NCI-H69 (cell line): ENCODE results near the gene PALLD.
A peak's percentile ranks its signal among the peaks of the same experiment; 100 is the strongest.
"Not testable (repeated sequence)": the region's sequence is repeated elsewhere in the genome, so short reads cannot be mapped to it uniquely, and the experiment has no call there.

Experiments used
- DNase-seq: peaks from one replicate; lab custom pipeline; 2025; lab: John Stamatoyannopoulos, UW

The PALLD gene

DNA sequence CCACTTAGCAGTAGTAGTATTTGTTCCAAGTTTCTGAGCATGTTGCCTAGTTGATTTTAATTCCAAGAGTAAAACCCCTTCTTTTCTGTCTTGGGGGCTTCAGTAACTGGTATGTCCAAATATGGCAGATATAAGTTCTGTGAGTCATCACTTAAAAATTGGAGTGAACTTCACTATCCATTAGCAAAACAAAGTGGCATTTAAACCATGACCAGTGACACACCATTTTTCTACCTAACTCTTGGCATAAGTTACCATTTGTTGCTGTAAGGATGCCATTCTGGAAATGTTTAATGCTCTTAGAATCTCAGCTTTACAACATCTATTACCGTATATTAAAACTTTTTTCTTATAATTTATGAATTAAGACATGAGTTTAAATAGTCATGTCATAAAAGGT, 411.2 kb downstream of the PALLD start:
- no peak for DNase-seq

- DNase-seq: no peak
Observed at GRCh38 chr4:168908851-168909273, 412.0 kb downstream of the PALLD start.

DNA sequence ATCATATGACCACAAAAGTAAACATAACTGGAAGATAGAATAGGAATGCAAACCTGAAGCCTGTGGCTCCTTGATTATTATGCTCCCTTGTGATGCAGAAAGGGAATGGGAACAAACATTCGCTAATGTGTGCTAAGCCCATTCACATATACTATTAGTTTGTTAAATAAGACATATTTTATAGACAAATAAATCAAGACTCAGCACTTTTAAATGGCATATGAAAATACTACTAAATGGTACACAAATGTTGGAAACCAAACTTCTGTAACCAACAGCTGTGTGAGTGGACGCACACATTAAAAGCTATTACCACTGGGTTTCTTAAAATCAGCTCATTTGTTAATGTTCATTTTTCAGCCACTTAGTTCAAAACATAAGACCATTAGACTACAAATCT, 417.2 kb downstream of the PALLD start:
- DNase-seq: no peak

GRCh38 chr4:168917138-168917779, 420.4 kb downstream of the PALLD start:
- DNase-seq: peak; percentile 37

DNA sequence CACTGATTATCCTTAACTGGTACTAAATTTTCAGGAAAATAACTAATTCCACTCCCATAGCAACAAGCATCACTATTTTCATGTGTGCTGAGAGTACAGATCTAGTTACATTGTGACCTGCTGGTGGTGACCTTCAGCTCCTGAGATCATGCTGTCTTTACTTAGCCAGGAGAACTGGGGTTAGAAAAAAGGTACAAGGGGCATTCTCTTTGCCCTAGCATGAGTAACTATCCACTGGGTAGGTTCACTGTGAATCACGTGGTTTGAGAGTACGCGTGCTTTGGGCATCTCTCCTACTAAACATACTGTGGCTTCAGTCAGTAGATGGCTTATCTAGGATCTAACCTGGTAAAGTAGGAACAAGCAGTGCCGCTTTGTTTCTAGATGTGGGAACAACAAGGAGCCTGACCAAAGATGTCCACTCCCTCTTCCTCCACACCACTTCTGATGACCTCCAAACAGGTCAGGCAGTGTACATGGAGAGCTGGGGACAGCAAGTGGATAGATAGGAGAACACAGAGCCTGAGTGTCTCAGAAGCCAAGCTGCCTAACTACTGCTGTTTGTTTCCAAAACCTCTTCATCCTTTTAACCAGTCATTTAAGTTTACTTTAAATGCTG, 423.0 kb downstream of the PALLD start:
- DNase-seq: peak; percentile 22

DNA sequence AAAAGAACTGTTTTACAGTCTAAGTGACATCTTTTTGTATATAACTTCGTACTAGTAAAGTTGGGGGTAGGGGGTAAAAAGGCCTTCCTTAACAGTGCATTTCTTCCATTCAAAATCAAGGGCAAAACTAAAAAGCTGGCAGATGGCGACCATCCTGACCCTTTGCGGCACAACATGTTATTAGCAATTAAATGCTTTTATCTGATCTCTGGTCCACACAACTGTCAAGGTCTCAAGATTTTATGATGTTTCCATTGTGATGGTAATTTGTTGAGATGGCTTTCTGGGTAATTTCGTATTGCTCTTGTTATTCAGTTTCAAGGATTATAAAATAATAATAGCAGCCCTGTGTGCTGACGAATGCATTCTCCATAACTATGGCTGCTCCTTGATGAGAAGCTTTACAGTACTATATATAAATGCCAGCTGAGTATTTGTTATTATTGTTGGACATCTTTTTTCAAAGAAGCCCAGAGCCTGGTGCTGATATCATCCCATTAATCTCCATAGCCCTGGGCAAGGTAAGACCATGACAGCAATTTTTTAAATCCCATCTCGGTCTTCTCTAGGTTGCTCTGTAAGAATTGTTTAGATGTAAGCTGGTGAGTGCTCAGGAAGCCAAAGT, 423.7 kb downstream of the PALLD start:
- peak; percentile 82 for DNase-seq

GRCh38 chr4:168923526-168924194, 426.8 kb downstream of the PALLD start:
- DNase-seq: peak; percentile 82

DNA sequence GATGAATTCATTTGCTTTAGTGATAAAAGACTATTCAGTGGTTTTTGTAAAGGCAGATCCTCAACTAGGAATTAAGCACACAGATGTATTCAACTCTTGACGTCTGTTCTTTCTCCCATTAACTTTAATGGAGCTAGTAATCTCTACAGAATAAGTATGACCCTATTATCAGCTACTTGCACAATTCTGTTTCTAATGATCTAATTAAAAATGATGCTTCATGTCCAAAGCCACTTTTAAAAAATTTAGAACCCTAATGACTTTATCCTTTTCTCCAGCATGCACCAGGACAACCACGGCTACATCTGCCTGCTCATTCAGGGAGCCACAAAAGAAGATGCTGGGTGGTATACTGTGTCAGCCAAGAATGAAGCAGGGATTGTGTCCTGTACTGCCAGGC, 427.8 kb downstream of the PALLD start:
- no peak for DNase-seq

GRCh38 chr4:168925789-168926490, 429.1 kb downstream of the PALLD start:
- no peak for DNase-seq

DNA sequence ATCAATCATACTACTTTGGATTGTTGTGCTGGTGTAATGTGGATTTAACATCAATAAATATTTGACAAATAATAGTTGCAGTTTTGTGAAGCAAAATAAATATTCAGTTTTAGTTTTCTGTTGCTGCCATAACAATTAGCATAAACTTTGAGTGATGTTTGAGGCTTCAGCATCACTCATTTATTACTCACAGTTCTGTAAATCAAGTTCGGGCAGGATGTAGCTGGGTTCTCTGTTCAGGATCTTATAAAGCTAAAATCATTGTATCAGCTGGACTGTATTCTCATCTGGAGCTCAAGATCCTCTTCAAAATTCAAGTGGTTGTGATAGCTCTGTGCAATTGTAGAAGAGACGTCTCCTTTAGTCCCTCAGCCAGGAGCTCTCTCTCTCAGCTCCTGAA, 431.5 kb downstream of the PALLD start:
- DNase-seq: no peak

DNA sequence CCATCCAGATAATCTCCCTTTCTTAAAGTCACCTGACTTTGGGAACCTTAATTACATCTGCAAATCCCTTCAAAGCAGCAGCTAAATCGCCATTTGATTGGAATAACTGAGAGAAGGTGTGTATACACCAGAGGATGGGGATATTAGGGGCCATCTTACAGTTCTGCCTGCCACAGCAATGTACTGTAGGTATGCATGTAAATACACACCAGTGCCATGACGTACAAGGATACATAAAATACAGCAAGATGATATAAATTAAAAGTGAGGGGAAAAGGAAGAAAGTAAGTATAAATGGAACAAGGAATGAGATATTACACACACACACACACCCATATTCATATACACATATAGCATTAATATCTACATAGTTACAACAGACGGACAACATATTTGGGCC, 432.0 kb downstream of the PALLD start:
- no peak for DNase-seq

DNA sequence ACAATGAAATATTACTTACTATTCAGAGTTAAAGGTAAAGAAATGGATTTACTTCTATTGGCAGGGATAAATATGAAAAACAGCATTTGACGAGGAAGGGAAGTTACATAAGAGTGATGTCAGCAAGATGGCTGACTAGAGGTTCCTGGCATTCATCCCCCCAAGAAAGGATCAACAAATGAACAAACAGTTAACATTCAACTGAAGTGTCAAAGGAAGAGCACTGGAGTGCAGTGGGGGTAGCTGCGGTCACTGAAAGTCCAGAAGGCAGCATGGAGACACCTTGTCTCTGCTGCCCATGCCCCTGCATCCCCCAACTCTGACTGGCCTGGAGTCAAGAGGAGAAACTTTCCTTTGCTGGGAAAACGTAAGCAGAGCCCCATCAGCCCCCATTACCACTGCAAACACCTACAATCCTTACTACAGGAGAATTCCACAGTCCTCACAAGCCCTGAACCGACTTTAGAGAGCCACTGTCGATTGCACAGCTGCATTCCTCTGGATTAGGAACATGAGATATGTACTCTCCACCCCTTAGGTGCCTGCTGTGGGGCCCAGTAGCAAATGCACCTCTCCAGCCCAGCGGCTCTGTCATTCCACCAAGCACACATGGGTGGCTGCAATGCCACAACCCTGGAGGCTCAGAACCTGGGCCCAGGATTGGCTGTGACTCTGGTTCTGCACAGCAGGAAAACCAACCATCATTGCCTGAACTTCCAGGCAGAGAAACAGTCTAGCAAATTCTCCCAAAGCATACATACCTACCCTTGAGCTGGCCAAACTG, 433.8 kb downstream of the PALLD start:
- no peak for DNase-seq

DNA sequence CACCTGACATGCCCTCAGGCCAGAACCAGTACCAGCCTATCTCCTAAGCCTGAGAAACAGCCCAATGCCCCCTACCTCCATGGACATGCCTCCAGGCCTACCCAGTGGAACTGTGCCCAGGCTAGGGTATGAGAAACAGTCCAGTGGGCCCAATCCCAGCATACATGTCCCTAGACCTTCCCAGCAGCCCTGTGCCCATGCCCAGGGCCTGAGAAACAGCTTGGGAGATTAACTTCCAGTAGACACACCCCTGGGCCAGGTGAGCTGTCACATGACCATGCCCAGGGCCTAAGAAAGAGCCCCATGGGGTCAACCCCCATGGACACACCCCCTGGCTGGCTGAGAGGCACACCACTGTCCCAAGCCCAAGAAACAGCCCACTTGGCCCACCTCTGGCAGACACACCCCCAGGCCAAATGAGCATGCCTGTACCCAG, 434.4 kb downstream of the PALLD start:
- no peak for DNase-seq

DNA sequence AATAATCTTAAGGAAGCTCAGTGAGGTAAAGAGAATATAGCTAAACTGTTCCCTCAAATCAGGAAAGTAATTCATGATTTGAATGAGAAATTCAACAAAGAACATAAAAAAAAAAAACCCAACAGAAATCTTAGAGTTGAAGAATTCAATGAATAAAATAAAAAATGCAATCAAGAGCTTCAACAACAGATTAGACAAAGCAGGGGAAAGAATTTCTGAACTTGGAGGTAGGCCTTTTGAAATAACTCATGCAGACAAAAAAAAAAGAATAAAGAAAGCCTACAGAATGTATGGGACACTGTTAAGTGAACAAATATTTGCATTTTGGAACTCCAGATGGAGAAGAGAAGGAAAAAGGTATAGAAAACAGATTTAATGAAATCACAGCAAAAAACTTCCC, 435.3 kb downstream of the PALLD start:
- DNase-seq: no peak

DNA sequence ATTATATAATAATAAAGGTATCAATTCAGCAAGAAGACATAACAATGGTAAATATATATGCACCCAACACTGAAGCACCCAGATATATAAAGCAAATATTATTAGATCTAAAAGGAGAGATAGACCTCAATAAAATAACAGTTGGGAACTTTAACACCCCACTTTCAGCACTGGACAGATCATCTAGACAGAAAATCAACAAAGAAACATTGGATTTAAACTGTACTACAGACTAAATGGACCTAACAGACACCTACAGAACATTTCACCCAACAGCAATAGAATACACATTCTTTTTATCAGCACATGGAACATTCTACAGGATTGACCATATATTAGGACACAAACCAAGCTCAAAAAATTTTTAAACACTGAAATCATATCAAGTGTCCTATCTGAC, 436.6 kb downstream of the PALLD start:
- DNase-seq: no peak

- DNase-seq: not testable (repeated sequence)
Observed at GRCh38 chr4:168937473-168937872, 440.6 kb downstream of the PALLD start.

- DNase-seq: peak; percentile 31
Observed at GRCh38 chr4:168942985-168943384, 446.1 kb downstream of the PALLD start.

- DNase-seq: no peak
Observed at GRCh38 chr4:168945291-168945690, 448.4 kb downstream of the PALLD start.

- peak; percentile 88 for DNase-seq
Observed at GRCh38 chr4:168952821-168953246, 456.0 kb downstream of the PALLD start.

GRCh38 chr4:168955674-168956073, 458.8 kb downstream of the PALLD start:
- DNase-seq: peak; percentile 8

DNA sequence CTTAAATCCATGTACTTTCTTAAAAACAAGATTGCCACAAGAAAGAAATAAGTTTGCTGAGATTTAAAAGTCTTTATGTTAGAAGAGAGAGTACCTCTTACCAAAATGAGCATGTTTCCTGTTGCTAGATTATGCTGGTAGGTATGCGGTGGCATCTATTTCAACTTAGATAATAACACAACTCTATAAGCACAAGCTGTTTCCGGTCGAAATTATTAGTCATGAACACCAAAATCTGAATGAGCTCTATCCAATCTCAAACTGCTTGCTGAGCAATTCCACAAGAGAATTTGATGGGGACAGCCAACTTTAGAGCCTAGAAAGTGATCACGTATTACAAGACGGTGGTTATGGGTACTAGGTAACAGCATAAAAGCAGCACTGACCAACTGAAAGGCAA, 463.9 kb downstream of the PALLD start:
- DNase-seq: no peak
